Nephron (organoid): ENCODE results near the gene ADAMTS2.
A peak's percentile ranks its signal among the peaks of the same experiment; 100 is the strongest.

ENCODE experiments used
- H3K27ac Mint-ChIP-seq, 3 experiments: 2 replicates each; pipeline ENCODE4 v1.8.0; 2020; ENCODE audit warnings: mixed read lengths in 3 of 3, mild to moderate bottlenecking in 2 of 3, moderate library complexity in 1 of 3
- H3K27me3 Mint-ChIP-seq: 2 replicates; pipeline ENCODE4 v1.8.0; 2021; ENCODE audit warnings: low read depth, mild to moderate bottlenecking, moderate library complexity, mixed read lengths
- H3K36me3 Mint-ChIP-seq: 2 replicates; pipeline ENCODE4 v1.8.0; 2020; ENCODE audit warnings: low read depth, mixed read lengths
- H3K4me1 Mint-ChIP-seq: 2 replicates; pipeline ENCODE4 v1.8.0; 2020; ENCODE audit warnings: mixed read lengths
- H3K4me3 Mint-ChIP-seq, 3 experiments: 2 replicates each; pipeline ENCODE4 v1.8.0; 2020; ENCODE audit warnings: mild to moderate bottlenecking in 3 of 3, mixed read lengths in 3 of 3, moderate library complexity in 2 of 3
- H3K9me3 Mint-ChIP-seq: 2 replicates; pipeline ENCODE4 v1.8.0; 2020; ENCODE audit warnings: mixed read lengths
- TF ChIP-seq, protein P1 (sequence below), 3 experiments: fragments of 200-600 bp; sonication (generic); IDR thresholded peaks; one replicate each; pipeline ENCODE4 v1.5.0; 2021; ENCODE audit warnings: antibody characterized with exemption in 3 of 3; ENCODE audit not compliant: unreplicated experiment in 3 of 3

ADAMTS2 gene

DNA sequence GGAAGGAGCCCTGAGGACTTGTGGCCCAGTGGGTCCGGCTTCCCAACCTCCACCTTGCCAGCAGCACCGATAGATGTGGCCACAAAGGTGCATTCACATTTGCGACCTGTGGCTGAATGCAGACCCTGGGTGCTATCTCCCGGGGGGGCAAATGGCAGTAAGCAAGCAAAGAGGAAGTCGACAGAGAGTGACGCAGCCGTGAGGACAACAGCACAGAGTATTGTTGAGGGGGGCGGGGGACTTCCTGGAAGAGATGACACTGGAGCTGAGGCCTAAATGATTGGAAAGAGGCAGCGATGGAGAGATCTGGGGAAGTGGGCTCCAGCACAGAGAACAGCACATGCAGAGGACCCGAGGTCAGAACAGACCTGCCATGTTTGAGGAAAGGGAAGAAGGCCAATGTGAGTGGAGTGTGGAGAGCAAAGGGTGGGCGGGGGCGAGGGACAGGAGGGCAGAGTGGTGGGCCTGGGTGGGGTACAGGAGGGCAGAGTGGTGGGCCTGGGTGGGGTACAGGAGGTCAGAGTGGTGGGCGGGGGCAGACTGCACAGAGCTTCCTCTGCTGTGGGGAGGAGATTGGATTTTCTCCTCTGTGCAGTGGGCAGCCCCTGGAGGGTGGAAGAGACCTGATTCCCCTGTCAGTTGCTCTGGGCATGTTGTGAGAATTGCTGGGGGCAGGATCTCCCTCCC, 42.6 kb downstream of the ADAMTS2 start:
- H3K4me3 Mint-ChIP-seq = no peak overlapping the region
- peaks cover 6% of the 10 kb centered on the region for H3K27me3 Mint-ChIP-seq
- TF ChIP-seq, protein P1, sequence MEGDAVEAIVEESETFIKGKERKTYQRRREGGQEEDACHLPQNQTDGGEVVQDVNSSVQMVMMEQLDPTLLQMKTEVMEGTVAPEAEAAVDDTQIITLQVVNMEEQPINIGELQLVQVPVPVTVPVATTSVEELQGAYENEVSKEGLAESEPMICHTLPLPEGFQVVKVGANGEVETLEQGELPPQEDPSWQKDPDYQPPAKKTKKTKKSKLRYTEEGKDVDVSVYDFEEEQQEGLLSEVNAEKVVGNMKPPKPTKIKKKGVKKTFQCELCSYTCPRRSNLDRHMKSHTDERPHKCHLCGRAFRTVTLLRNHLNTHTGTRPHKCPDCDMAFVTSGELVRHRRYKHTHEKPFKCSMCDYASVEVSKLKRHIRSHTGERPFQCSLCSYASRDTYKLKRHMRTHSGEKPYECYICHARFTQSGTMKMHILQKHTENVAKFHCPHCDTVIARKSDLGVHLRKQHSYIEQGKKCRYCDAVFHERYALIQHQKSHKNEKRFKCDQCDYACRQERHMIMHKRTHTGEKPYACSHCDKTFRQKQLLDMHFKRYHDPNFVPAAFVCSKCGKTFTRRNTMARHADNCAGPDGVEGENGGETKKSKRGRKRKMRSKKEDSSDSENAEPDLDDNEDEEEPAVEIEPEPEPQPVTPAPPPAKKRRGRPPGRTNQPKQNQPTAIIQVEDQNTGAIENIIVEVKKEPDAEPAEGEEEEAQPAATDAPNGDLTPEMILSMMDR (IDR thresholded peaks at IDR 0.05; ENCODE audit: unreplicated experiment in 3 of 3) = no peak
- peaks cover 36% of the 10 kb centered on the region for H3K9me3 Mint-ChIP-seq
- H3K36me3 Mint-ChIP-seq = peaks cover 4% of the 10 kb centered on the region
- peak overlapping the region in 1 of 3 experiments; percentile 44 for H3K27ac Mint-ChIP-seq
- peaks cover 53% of the 10 kb centered on the region for H3K4me1 Mint-ChIP-seq

DNA sequence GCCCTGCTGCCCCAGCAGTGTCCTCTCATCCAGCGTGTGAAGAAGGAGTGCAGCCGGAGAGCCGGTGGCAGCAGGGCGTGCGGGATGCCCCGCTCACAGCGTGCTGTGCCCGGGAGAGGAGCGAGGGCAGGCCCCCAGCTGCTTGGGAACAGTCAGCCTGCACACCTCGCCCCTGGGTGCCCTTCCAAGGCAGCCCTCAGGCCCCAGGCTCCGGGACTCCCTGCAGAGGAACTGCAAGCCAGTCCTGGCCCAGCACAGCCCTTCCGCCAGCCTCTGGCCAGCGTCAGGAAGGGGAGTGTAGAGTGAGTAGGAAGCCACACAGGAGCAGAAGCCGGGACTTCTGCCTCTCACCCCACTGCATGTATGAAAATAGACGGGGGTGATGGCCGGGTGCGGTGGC, 43.5 kb downstream of the ADAMTS2 start:
- H3K9me3 Mint-ChIP-seq = peaks cover 36% of the 10 kb centered on the region
- H3K4me1 Mint-ChIP-seq = peaks cover 62% of the 10 kb centered on the region
- peak overlapping the region in 1 of 3 experiments; percentile 97 for H3K27ac Mint-ChIP-seq
- H3K27me3 Mint-ChIP-seq = peaks cover 9% of the 10 kb centered on the region
- no peak overlapping the region for H3K4me3 Mint-ChIP-seq
- peaks cover 4% of the 10 kb centered on the region for H3K36me3 Mint-ChIP-seq
- TF ChIP-seq, protein P1 (IDR thresholded peaks at IDR 0.05; ENCODE audit: unreplicated experiment in 3 of 3) = no peak

DNA sequence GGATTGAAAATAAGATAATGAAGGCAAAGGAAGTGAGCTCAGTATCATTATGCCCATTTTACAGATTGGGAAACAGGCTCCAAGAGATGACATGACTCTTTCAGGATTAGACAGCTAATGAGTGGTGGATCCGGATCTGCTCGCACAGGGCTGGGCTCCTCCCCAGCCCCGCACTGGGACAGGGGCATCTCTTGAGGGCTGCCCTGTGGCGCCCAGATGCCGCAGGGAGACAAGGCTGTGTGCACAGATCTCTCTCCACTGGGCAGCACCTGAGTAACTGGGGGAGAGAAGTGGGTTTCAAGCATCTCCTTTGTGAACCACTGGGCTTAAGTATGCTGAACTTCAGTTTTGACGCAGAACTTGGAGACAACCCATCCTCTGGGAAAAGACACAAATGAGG, 43.9 kb downstream of the ADAMTS2 start:
- Mint-ChIP-seq H3K4me3 (no peak overlapping the region), H3K27ac (peak overlapping the region in 2 of 3 experiments; percentile 48 to 97), H3K9me3 (peaks cover 36% of the 10 kb centered on the region), H3K36me3 (peaks cover 4% of the 10 kb centered on the region), H3K27me3 (peaks cover 9% of the 10 kb centered on the region), H3K4me1 (peaks cover 64% of the 10 kb centered on the region)
- TF ChIP-seq, protein P1 (IDR thresholded peaks at IDR 0.05; ENCODE audit: unreplicated experiment in 3 of 3) = no peak

DNA sequence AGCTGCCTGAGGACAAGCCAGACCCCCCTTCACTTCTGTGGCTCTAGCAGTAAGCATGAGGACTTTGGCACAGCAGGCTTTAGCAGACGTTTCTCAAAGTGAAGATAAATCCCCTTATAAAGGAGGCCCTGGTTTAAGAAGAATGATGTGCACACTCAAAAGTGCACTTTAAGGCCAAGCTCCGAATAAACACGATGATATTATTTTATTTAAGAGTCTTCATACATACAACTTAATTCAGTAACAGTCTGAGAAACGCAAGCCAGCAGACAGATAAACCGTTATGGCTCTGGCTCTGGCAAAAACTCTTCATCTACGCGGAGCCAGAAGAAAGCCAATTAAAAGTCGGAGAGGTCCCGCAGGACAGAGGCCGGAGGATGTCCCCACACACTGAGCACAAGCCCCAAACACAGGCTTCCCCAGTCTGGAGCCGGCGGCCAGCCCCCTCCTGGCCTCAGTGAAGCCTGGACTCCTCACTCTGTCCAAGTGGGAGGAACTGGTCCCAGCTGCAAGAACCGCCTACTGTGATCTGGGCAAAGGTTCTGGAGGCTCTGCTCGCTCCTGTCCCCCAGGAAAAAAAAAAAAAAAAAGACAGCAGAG, 44.6 kb downstream of the ADAMTS2 start:
- H3K9me3 Mint-ChIP-seq = peaks cover 33% of the 10 kb centered on the region
- H3K27me3 Mint-ChIP-seq = peaks cover 9% of the 10 kb centered on the region
- TF ChIP-seq, protein P1 (IDR thresholded peaks at IDR 0.05; ENCODE audit: unreplicated experiment in 3 of 3) = no peak
- peaks cover 63% of the 10 kb centered on the region for H3K4me1 Mint-ChIP-seq
- peak overlapping the region in 2 of 3 experiments; percentile 28 to 54 for H3K4me3 Mint-ChIP-seq
- peaks cover 4% of the 10 kb centered on the region for H3K36me3 Mint-ChIP-seq
- H3K27ac Mint-ChIP-seq = peak overlapping the region; percentile 54 to 97 (median 94)

DNA sequence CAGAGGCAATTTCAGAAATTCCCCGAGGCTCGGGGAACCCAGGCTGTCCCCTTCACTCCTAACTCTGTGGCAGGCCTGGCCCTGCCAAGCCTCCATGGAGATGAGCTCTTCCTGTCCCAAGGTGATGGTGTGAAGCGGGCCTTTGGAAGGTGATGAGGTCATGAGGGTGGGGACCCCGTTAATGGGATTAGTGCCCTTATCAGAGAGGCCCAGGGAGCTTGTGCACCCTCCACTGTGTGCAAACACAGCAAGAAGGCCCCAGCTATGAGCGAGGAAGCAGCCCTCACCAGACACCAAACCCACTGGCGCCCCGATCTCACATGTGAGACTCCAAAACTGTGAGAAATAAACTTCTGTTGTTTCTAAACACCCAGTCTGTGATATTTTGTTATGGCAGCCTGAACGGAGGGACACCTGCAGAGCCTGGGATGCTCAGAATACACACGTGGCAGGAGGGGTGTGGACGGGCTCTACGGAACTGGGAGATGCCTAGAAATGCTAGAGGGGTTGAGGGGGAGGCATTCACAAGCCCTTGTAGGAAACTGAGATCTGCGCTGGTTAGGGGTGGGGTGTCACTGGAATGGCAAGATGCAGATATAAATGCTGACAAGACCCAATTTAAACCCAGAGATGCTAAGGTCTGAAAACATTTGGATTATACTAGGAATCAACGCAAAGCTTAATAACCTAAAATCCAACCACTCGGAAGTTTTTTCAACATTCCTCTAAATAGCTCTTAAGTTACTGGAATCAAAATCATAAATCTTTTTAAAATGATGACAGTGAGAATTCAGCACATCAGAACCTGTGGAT, 46.9 kb downstream of the ADAMTS2 start:
- Mint-ChIP-seq H3K9me3 (peaks cover 14% of the 10 kb centered on the region), H3K4me3 (no peak overlapping the region), H3K27ac (peak overlapping the region in 2 of 3 experiments; percentile 30 to 47), H3K4me1 (peaks cover 64% of the 10 kb centered on the region), H3K36me3 (no peaks in the 10 kb centered on the region), H3K27me3 (peaks cover 9% of the 10 kb centered on the region)
- TF ChIP-seq, protein P1 (IDR thresholded peaks at IDR 0.05; ENCODE audit: unreplicated experiment in 3 of 3) = no peak
